Hepatocyte (in vitro differentiated cells): ENCODE data around the gene USP36. TPM values are rescaled to one million over a fixed set of nuclear protein-coding genes. Genes with fewer than 3 reads are reported as not detected.

Experiments
- DNase-seq: peaks from one replicate; pipeline ENCODE4 v3.0.0-alpha.2; 2016; ENCODE audit warnings: low spot score
- H2AFZ ChIP-seq: fragments of 200-600 bp; sonication (generic); 2 replicates; pipeline ENCODE4 v1.6.0; 2016; ENCODE audit warnings: antibody characterized with exemption, mild to moderate bottlenecking
- H3K27ac ChIP-seq: fragments of 200-600 bp; sonication (generic); 2 replicates; pipeline ENCODE4 v1.5.1; 2016; ENCODE audit warnings: mild to moderate bottlenecking
- H3K27me3 ChIP-seq: fragments of 200-600 bp; sonication (generic); 2 replicates; pipeline ENCODE4 v1.6.1; 2016
- H3K36me3 ChIP-seq: fragments of 200-600 bp; sonication (generic); replicated peaks from 2 replicates; pipeline ENCODE4 v1.5.1; 2016; ENCODE audit warnings: low read depth; ENCODE audit not compliant: insufficient read depth
- H3K4me1 ChIP-seq: fragments of 200-600 bp; sonication (generic); 2 replicates; pipeline ENCODE4 v1.5.1; 2016; ENCODE audit warnings: mild to moderate bottlenecking, moderate library complexity; ENCODE audit not compliant: insufficient read depth
- H3K4me2 ChIP-seq: fragments of 200-600 bp; sonication (generic); 2 replicates; pipeline ENCODE4 v1.6.0; 2016
- H3K4me3 ChIP-seq: fragments of 200-600 bp; sonication (generic); 2 replicates; pipeline ENCODE4 v1.5.1; 2016; ENCODE audit warnings: mild to moderate bottlenecking
- H3K79me2 ChIP-seq: fragments of 200-600 bp; sonication (generic); 2 replicates; pipeline ENCODE4 v1.6.0; 2017; ENCODE audit warnings: mild to moderate bottlenecking
- H3K9me2 ChIP-seq: fragments of 200-600 bp; sonication (generic); replicated peaks from 2 replicates; pipeline ENCODE4 v1.6.0; 2017; ENCODE audit warnings: mild to moderate bottlenecking; ENCODE audit not compliant: insufficient read depth
- H3K9me3 ChIP-seq: fragments of 200-600 bp; sonication (generic); 2 replicates; pipeline ENCODE4 v1.5.1; 2016; ENCODE audit warnings: low read depth, mild to moderate bottlenecking
- H4K20me1 ChIP-seq: fragments of 200-600 bp; sonication (generic); 2 replicates; pipeline ENCODE4 v1.6.0; 2016; ENCODE audit warnings: mild to moderate bottlenecking; ENCODE audit not compliant: insufficient read depth, poor library complexity, severe bottlenecking
- CTCF ChIP-seq: fragments of 200-600 bp; sonication (generic); IDR thresholded peaks from 2 replicates; pipeline ENCODE4 v1.5.1; 2016; ENCODE audit warnings: antibody characterized with exemption, mild to moderate bottlenecking; ENCODE audit not compliant: poor library complexity
- EZH2 ChIP-seq: fragments of 200-600 bp; sonication (generic); IDR thresholded peaks from 2 replicates; pipeline ENCODE4 v1.6.1; 2016; ENCODE audit warnings: antibody characterized with exemption, mild to moderate bottlenecking, borderline replicate concordance
- EZH2phosphoT487 ChIP-seq: fragments of 200-600 bp; sonication (generic); IDR thresholded peaks from one replicate; pipeline ENCODE4 v1.6.1; 2018; ENCODE audit warnings: antibody characterized with exemption, mild to moderate bottlenecking, low read depth, moderate library complexity; ENCODE audit not compliant: unreplicated experiment, severe bottlenecking
- WGBS: methylation state at CpG from one replicate; pipeline ENCODE4 v1.1.6; 2016; ENCODE audit warnings: low lambda C conversion rate; ENCODE audit errors: missing lambda C conversion rate; 5-methylcytosine and 5-hydroxymethylcytosine counted together
- polyA plus RNA-seq: library from polyadenylated mRNA; unstranded; fragments of >200 nt; fragmentation: Nextera tagmentation; extraction: Ambion mirVana; gene quantifications from 2 replicates; pipeline ENCODE4 v1.2.1, GENCODE V29; 2016
- total RNA-seq: library from RNA; depleted of rRNA; stranded (reverse); fragments of >200 nt; gene quantifications from 2 replicates; pipeline ENCODE4 v1.2.3, GENCODE V29; 2014

Gene USP36
- total and polyA plus RNA-seq, 2 experiments from 2014 or later = 17.7 to 26.2 TPM

- WGBS = over 99% methylated on average over 6 of the region's 6 CpGs
- no peak for TF ChIP-seq CTCF
- TF ChIP-seq EZH2 = no peak
- no peak for TF ChIP-seq EZH2phosphoT487
- H4K20me1 ChIP-seq = no peaks in the 10 kb centered on the region
Observed at GRCh38 chr17:78829477-78829876, 11.1 kb downstream of the USP36 start.

GRCh38 chr17:78828470-78829185, 12.0 kb downstream of the USP36 start:
- WGBS = 95% methylated on average over 14 of the region's 14 CpGs
- no peaks in the 10 kb centered on the region for H3K4me1 ChIP-seq
- peak; percentile 26 for DNase-seq
- no peaks in the 10 kb centered on the region for H3K27me3 ChIP-seq
- H3K36me3 ChIP-seq = peaks cover 1% of the 10 kb centered on the region
- H3K4me2 ChIP-seq = no peak overlapping the region
- H3K9me2 ChIP-seq = no peaks in the 10 kb centered on the region
- H3K4me3 ChIP-seq = no peak overlapping the region
- peaks cover 32% of the 10 kb centered on the region for H3K79me2 ChIP-seq
- no peak overlapping the region for H2AFZ ChIP-seq
- no peaks in the 10 kb centered on the region for H4K20me1 ChIP-seq
- no peaks in the 10 kb centered on the region for H3K9me3 ChIP-seq
- H3K27ac ChIP-seq = no peak overlapping the region
- TF ChIP-seq CTCF (no peak), EZH2 (no peak), EZH2phosphoT487 (no peak)

More at GRCh38 chr17:78829477-78829876, 11.1 kb downstream of the USP36 start:
- H3K4me2 ChIP-seq = no peak overlapping the region
- no peaks in the 10 kb centered on the region for H3K9me3 ChIP-seq
- peaks cover 4% of the 10 kb centered on the region for H3K36me3 ChIP-seq
- H3K9me2 ChIP-seq = no peaks in the 10 kb centered on the region
- no peak for DNase-seq
- H3K27me3 ChIP-seq = no peaks in the 10 kb centered on the region
- H2AFZ ChIP-seq = no peak overlapping the region
- H3K79me2 ChIP-seq = peaks cover 38% of the 10 kb centered on the region
- H3K27ac ChIP-seq = no peak overlapping the region
- H3K4me1 ChIP-seq = no peaks in the 10 kb centered on the region
- H3K4me3 ChIP-seq = no peak overlapping the region

GRCh38 chr17:78826836-78827509, 13.6 kb downstream of the USP36 start:
- H4K20me1 ChIP-seq = no peaks in the 10 kb centered on the region
- H3K27me3 ChIP-seq = no peaks in the 10 kb centered on the region
- WGBS = 97% methylated on average over 21 of the region's 21 CpGs
- H3K4me2 ChIP-seq = no peak overlapping the region
- H3K79me2 ChIP-seq = peaks cover 26% of the 10 kb centered on the region
- H3K27ac ChIP-seq = no peak overlapping the region
- TF ChIP-seq EZH2 (no peak), EZH2phosphoT487 (no peak), CTCF (no peak)
- H3K9me3 ChIP-seq = no peaks in the 10 kb centered on the region
- no peaks in the 10 kb centered on the region for H3K9me2 ChIP-seq
- H2AFZ ChIP-seq = no peak overlapping the region
- no peak overlapping the region for H3K4me3 ChIP-seq
- H3K36me3 ChIP-seq = no peaks in the 10 kb centered on the region
- no peaks in the 10 kb centered on the region for H3K4me1 ChIP-seq
- DNase-seq = no peak
